K562 (cell line): ENCODE measurements around the gene HLCS. TPM values are rescaled to one million over a fixed set of nuclear protein-coding genes. Genes with fewer than 3 reads are reported as not detected.

ENCODE experiments used
- ATAC-seq: fragments of 200-7000 bp; cut with Tn5 transposase; 3 replicates; pipeline ENCODE4 v1.9.1; 2020; ENCODE audit warnings: moderate library complexity
- BruUV-seq: library from RNA; stranded (reverse); fragments of 400-500 nt; replicated peaks from 2 replicates; lab custom pipeline; 2021; lab: Mats Ljungman, UMichigan
- CTCF ChIA-PET: fragments of 300-600 bp; formaldehyde crosslinking; extraction: SDS; loops from one replicate; lab custom pipeline; 2021; ENCODE audit warnings: low intra/inter-chr PET ratio; lab: Yijun Ruan, JAX
- POLR2A ChIA-PET: fragments of 300-600, 350-650 bp; sonication (Branson Sonifier 250); formaldehyde crosslinking; extraction: SDS; loops from one replicate; lab custom pipeline; 2021; ENCODE audit warnings: antibody characterized with exemption, inconsistent platforms; lab: Yijun Ruan, JAX
- DNase-seq, 4 experiments: peaks; one replicate each; pipeline versions ENCODE4 v3.0.0 to v3.0.0-alpha.2; 2011 to 2018; ENCODE audit warnings: low spot score in 3 of 4, mixed read lengths in 3 of 4; ENCODE audit errors: extremely low read depth in 1 of 4
- FAIRE-seq: peaks from 2 replicates; lab custom pipeline; 2011; peaks lifted over from hg19 to GRCh38; lab: Jason Lieb, UNC
- H2AFZ ChIP-seq: 2 replicates; pipeline ENCODE4 v1.6.0; 2011; ENCODE audit warnings: low read depth, low read length, control low read depth, inconsistent platforms
- H3K27ac ChIP-seq: fragments of 200-600 bp; 3 replicates; pipeline ENCODE4 v1.8.0; 2011; ENCODE audit warnings: low read depth, mild to moderate bottlenecking, control low read depth, inconsistent platforms, low read length, moderate library complexity, mixed read lengths; ENCODE audit errors: extremely low read depth
- H3K27me3 ChIP-seq, 2 experiments: fragments of 300-600 bp in 1 of 2; 2 replicates in 1 of 2; 3 replicates in 1 of 2; pipeline versions ENCODE4 v1.6.0 to v1.8.0; 2011; ENCODE audit warnings: inconsistent platforms in 2 of 2, low read length in 2 of 2, mild to moderate bottlenecking in 1 of 2, mixed read lengths in 1 of 2, moderate library complexity in 1 of 2; ENCODE audit not compliant: control insufficient read depth in 2 of 2, insufficient read depth in 2 of 2
- H3K36me3 ChIP-seq: fragments of 300-600 bp; 3 replicates; pipeline ENCODE4 v1.8.0; 2011; ENCODE audit warnings: mild to moderate bottlenecking, low read length, inconsistent platforms; ENCODE audit not compliant: control insufficient read depth, insufficient read depth
- H3K4me1 ChIP-seq, 2 experiments: fragments of 200-600 bp in 1 of 2; replicated peaks in 1 of 2; 2 replicates in 1 of 2; 3 replicates in 1 of 2; pipeline versions ENCODE4 v1.5.1 to v1.8.0; 2011; ENCODE audit warnings: inconsistent platforms in 2 of 2, low read length in 2 of 2, mild to moderate bottlenecking in 1 of 2, mixed read lengths in 1 of 2, moderate library complexity in 1 of 2; ENCODE audit not compliant: control insufficient read depth in 2 of 2, insufficient read depth in 2 of 2
- H3K4me2 ChIP-seq: 2 replicates; pipeline ENCODE4 v1.6.1; 2011; ENCODE audit warnings: low read length, control low read depth, inconsistent platforms, mixed read lengths; ENCODE audit not compliant: insufficient read depth
- H3K4me3 ChIP-seq: fragments of 200-600 bp; sonication (generic), shearing (Covaris generic); 2 replicates; pipeline ENCODE4 v1.5.1; 2016; ENCODE audit warnings: control low read depth, inconsistent platforms
- H3K79me2 ChIP-seq: fragments of 200-600 bp; 3 replicates; pipeline ENCODE4 v1.8.0; 2011; ENCODE audit warnings: low read length, inconsistent platforms; ENCODE audit not compliant: control insufficient read depth, insufficient read depth
- H3K9ac ChIP-seq, 2 experiments: 2 replicates each; pipeline versions ENCODE4 v1.6.0 to v1.6.1; 2011; ENCODE audit warnings: low read depth in 2 of 2, low read length in 2 of 2, control low read depth in 1 of 2, inconsistent platforms in 1 of 2, mild to moderate bottlenecking in 1 of 2, mixed read lengths in 1 of 2; ENCODE audit not compliant: insufficient read depth in 1 of 2
- H3K9me1 ChIP-seq: one replicate; pipeline ENCODE4 v1.6.0; 2011; ENCODE audit warnings: inconsistent platforms, mild to moderate bottlenecking, low read length, moderate library complexity; ENCODE audit not compliant: control insufficient read depth, insufficient read depth
- H3K9me3 ChIP-seq: replicated peaks from 2 replicates; pipeline ENCODE4 v1.5.1; 2011; ENCODE audit warnings: low read depth, low read length, inconsistent platforms; ENCODE audit not compliant: control insufficient read depth, insufficient read depth
- H4K20me1 ChIP-seq: replicated peaks from 2 replicates; pipeline ENCODE4 v1.6.1; 2011; ENCODE audit warnings: low read length, inconsistent platforms, mixed read lengths; ENCODE audit not compliant: control insufficient read depth, insufficient read depth
- HES1 ChIP-seq: fragments of 450-650 bp; IDR thresholded peaks from 2 replicates; pipeline ENCODE4 v1.6.1; 2016; ENCODE audit warnings: low read depth, mild to moderate bottlenecking, moderate library complexity
- MTA3 ChIP-seq: fragments of 450-650 bp; formaldehyde crosslinking; IDR thresholded peaks from 2 replicates; pipeline ENCODE4 v1.6.1; 2017; ENCODE audit warnings: mild to moderate bottlenecking, borderline replicate concordance
- POU5F1 ChIP-seq: fragments of 150-350 bp; IDR thresholded peaks from 2 replicates; pipeline ENCODE4 v1.6.1; 2014; ENCODE audit warnings: borderline replicate concordance, low read length, low read depth, mild to moderate bottlenecking; ENCODE audit not compliant: partially characterized antibody
- RAD51 ChIP-seq: fragments of 450-650 bp; IDR thresholded peaks from 2 replicates; pipeline ENCODE4 v1.7.1; 2016; ENCODE audit warnings: low read depth, mild to moderate bottlenecking, borderline replicate concordance
- RFX1 ChIP-seq: fragments of 450-650 bp; IDR thresholded peaks from 2 replicates; pipeline ENCODE4 v1.6.1; 2016; ENCODE audit warnings: mild to moderate bottlenecking, moderate library complexity
- SAFB2 ChIP-seq: fragments of 200-400 bp; formaldehyde crosslinking; IDR thresholded peaks from 2 replicates; pipeline ENCODE4 v1.6.1; 2018; ENCODE audit warnings: borderline replicate concordance, low read length, low read depth, moderate library complexity; ENCODE audit not compliant: severe bottlenecking
- TARDBP ChIP-seq: fragments of 450-650 bp; IDR thresholded peaks from 2 replicates; pipeline ENCODE4 v1.6.1; 2016
- ZNF217 ChIP-seq: sonication (generic); formaldehyde crosslinking; IDR thresholded peaks from 2 replicates; pipeline ENCODE4 v1.8.0; 2022; ENCODE audit warnings: mild to moderate bottlenecking, missing genetic modification reagents
- ZNF280A ChIP-seq: fragments of 450-650 bp; IDR thresholded peaks from 2 replicates; pipeline ENCODE4 v1.6.1; 2018; ENCODE audit warnings: mild to moderate bottlenecking, low read depth; ENCODE audit not compliant: partially characterized antibody
- ZNF3 ChIP-seq: fragments of 250-450 bp; sonication (Bioruptor Pico); IDR thresholded peaks from 2 replicates; pipeline ENCODE4 v1.5.0; 2021; ENCODE audit warnings: mild to moderate bottlenecking, moderate library complexity
- WGBS: fragments of 100-300 bp; shearing (Covaris generic); methylation state at CpG from one replicate; pipeline ENCODE4 v1.1.6; 2016; ENCODE audit warnings: low coverage, mixed read lengths; ENCODE audit not compliant: insufficient coverage; ENCODE audit errors: missing lambda C conversion rate; 5-methylcytosine and 5-hydroxymethylcytosine counted together
- in situ Hi-C: fragments of 300-500 bp; cut with MboI; formaldehyde crosslinking; loops from 4 replicates; pipeline ENCODE4 v1.15.0; 2018; ENCODE audit warnings: inconsistent platforms, mixed read lengths
- intact Hi-C: fragments of 100-400 bp; cut with micrococcal nuclease; formaldehyde crosslinking; loops from 2 replicates; pipeline ENCODE4 v1.14.2; 2022
- polyA plus RNA-seq, 8 experiments: library from polyadenylated mRNA; depleted of rRNA in 4 of 8; stranded (reverse) in 5 of 8; unstranded in 3 of 8; fragments of >200 nt; fragmentation: Nextera tagmentation in 2 of 8; fragmentation: Illumina TruSeq in 1 of 8; extraction: Ambion mirVana in 2 of 8; extraction: Trizol in 1 of 8; gene quantifications; 2 replicates each; pipeline versions ENCODE4 v1.2.1 to v1.2.3, GENCODE V29; 2011 to 2014; ENCODE audit warnings: inconsistent platforms in 1 of 8, missing spikeins in 1 of 8
- total RNA-seq, 7 experiments: library from RNA; depleted of rRNA in 6 of 7; stranded (reverse); fragments of >200 nt in 6 of 7; fragmentation: Illumina TruSeq in 2 of 7; extraction: Trizol in 2 of 7; gene quantifications; 2 replicates each; pipeline versions ENCODE4 v1.2.1 to v1.2.3, GENCODE V29; 2011 to 2021; ENCODE audit warnings: low replicate concordance in 1 of 7
- TF ChIP-seq, protein P1 (sequence below): sonication (generic); formaldehyde crosslinking; IDR thresholded peaks from 2 replicates; pipeline ENCODE4 v1.5.0; 2020; ENCODE audit warnings: missing genetic modification reagents

Gene HLCS
- total and polyA plus RNA-seq, 9 of the 15 experiments (the other 6 are each of a cell fraction or from before 2014, with no cell fraction given) = 3.0 to 21.5 (median 17.1) TPM

DNA sequence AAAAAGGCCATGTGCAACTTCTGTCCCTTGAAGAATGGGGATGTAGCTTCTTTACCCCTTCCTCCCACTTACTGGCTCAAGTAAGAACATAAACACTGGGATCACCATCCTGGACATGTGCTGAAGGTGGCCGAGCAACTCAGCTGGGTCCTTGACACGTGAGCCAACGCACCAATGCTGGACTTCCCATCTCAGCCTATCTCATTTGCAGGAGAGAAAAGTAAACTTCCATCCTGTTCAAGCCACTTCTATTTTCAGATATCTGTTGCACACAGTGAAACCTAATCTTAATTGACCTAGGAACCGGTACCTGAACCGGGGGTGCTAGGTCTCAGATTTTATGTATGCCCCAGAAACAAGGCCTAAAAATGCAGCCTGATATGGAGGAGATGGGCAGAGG lies 75.3 kb downstream of the HLCS start:
- Histone ChIP-seq H3K9me1 (peaks cover 3% of the 10 kb centered on the region), H3K9ac (no peak overlapping the region), H3K9me3 (no peaks in the 10 kb centered on the region), H3K27ac (no peak overlapping the region), H3K79me2 (no peaks in the 10 kb centered on the region), H3K27me3 (no peaks in the 10 kb centered on the region), H3K4me3 (no peak overlapping the region), H3K4me1 (peaks cover 0 to 4% of the 10 kb centered on the region in 2 experiments; a peak in 2 of 5 replicates), H4K20me1 (no peaks in the 10 kb centered on the region), H3K36me3 (peaks cover 14% of the 10 kb centered on the region; the same call in 2 of the 3 replicates), H3K4me2 (no peak overlapping the region), H2AFZ (no peak overlapping the region)
- FAIRE-seq (no peak), DNase-seq (no peak)
- WGBS = 75% methylated on average over 5 of the region's 5 CpGs
- ChIA-PET POLR2A (interaction anchor here (1.3 to 1.4 kb wide), 2 partner anchors 12 to 21 kb away, joined by 3 read pairs; no protein-coding TSS in a partner anchor), CTCF (no interaction called here)
- in situ Hi-C loops (no loop called here), intact Hi-C loops (no loop called here)
- no TSS peak for BruUV-seq
- TF ChIP-seq RAD51 (peak; percentile 39; the same call in 1 of the 2 replicates), ZNF217 (CRISPR knock-in tag) (no peak)
- TF ChIP-seq, all 486 proteins: peak for 1
- no peak for ATAC-seq

GRCh38 chr21:36890086-36890485 lies 76.4 kb downstream of the HLCS start:
- no peak overlapping the region for H3K4me3 ChIP-seq
- intact Hi-C loops (no loop called here), in situ Hi-C loops (no loop called here)
- H3K4me2 ChIP-seq = no peak overlapping the region
- peaks cover 0 to 4% of the 10 kb centered on the region in 2 experiments; a peak in 2 of 5 replicates for H3K4me1 ChIP-seq
- no peak overlapping the region for H2AFZ ChIP-seq
- ChIA-PET CTCF (no interaction called here), POLR2A (interaction anchor here (0.5 kb wide), 1 partner anchor 810 kb away, joined by 3 read pairs; no protein-coding TSS in a partner anchor)
- no TSS peak for BruUV-seq
- H4K20me1 ChIP-seq = no peaks in the 10 kb centered on the region
- peaks cover 9% of the 10 kb centered on the region; the same call in 1 of the 3 replicates for H3K36me3 ChIP-seq
- no peaks in the 10 kb centered on the region for H3K9me3 ChIP-seq
- 68% methylated on average over 8 of the region's 8 CpGs for WGBS
- FAIRE-seq (no peak), DNase-seq (no peak), ATAC-seq (no peak)
- no peaks in the 10 kb centered on the region for H3K27me3 ChIP-seq
- H3K9me1 ChIP-seq = peaks cover 3% of the 10 kb centered on the region
- H3K9ac ChIP-seq = no peak overlapping the region
- H3K79me2 ChIP-seq = no peaks in the 10 kb centered on the region
- H3K27ac ChIP-seq = no peak overlapping the region
- TF ChIP-seq MTA3 (no peak), RFX1 (no peak), ZNF3 (CRISPR knock-in tag) (no peak), POU5F1 (no peak), HES1 (no peak), ZNF280A (no peak), TARDBP (no peak), SAFB2 (no peak)
- TF ChIP-seq, protein P1, sequence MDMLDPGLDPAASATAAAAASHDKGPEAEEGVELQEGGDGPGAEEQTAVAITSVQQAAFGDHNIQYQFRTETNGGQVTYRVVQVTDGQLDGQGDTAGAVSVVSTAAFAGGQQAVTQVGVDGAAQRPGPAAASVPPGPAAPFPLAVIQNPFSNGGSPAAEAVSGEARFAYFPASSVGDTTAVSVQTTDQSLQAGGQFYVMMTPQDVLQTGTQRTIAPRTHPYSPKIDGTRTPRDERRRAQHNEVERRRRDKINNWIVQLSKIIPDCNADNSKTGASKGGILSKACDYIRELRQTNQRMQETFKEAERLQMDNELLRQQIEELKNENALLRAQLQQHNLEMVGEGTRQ (CRISPR knock-in tag) = no peak
